Measurements from ENCODE around the gene NCOA3. TPM values are rescaled to one million over a fixed set of nuclear protein-coding genes. Genes with fewer than 3 reads are reported as not detected.

NCOA3 gene
- total and polyA plus RNA-seq, 2 of the 8 experiments (the other 6 are each of a cell fraction or from before 2014, with no cell fraction given): 7.9 to 24.7 TPM

DNA sequence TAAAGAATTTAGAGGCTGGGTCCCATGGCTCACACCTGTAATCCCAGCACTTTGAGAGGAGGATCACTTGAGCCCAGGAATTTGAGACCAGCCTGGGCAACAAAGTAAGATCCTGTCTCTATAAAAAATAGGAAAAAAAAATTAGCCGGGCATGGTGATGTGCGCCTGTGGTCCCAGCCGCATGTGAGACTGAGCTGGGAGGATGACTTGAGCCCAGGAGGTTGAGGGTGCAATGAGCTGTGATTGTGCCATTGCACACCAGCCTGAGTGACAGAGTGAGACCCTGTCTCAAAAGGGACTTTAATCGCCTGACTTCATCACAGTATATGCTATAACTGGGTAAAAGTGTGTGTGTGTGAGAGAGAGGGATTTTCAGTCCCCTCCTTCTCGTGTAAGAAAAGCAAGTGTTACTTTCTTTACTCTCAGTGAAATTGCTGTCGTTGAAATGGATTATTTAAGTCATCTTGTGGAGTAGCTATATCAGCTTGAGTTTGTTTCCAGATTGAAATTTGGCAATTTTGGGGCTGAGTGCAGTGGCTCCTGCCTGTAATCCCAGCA is 7.5 kb downstream of the NCOA3 start:
- no peaks in the 10 kb centered on the region for H3K9me3 ChIP-seq (ENCODE audit: insufficient read depth in 2 of 2, low read depth in 1 of 2, low read length in 1 of 2)
- H2AFZ ChIP-seq (ENCODE audit: low read length): no peak overlapping the region
- H3K18ac ChIP-seq (ENCODE audit: extremely low read depth, low read length): 0 out of 2 replicates have a peak overlapping the region, but pooled peaks have one; percentile 4
- no peak overlapping the region for H2BK15ac ChIP-seq (ENCODE audit: low read length)
- H3K79me1 ChIP-seq (ENCODE audit: low read depth, low read length): peaks cover 5% of the 10 kb centered on the region
- H4K20me1 ChIP-seq (replicated peaks in 1 of 2; ENCODE audit: control insufficient read depth in 1 of 2, insufficient read depth in 2 of 2, low read length in 2 of 2): peaks cover 0 to 2% of the 10 kb centered on the region in 2 experiments
- no peak overlapping the region for H2BK5ac ChIP-seq (ENCODE audit: low read depth, low read length)
- no peak overlapping the region for H3K4ac ChIP-seq (replicated peaks; ENCODE audit: insufficient read length, low read depth, low read length)
- no peak overlapping the region for H3K9ac ChIP-seq (replicated peaks in 1 of 4; ENCODE audit: extremely low read depth in 1 of 4, low read depth in 3 of 4, low read length in 3 of 4)
- peaks cover 0 to 3% (median 0%) of the 10 kb centered on the region in 4 experiments; a peak in 1 of 8 replicates for H3K36me3 ChIP-seq (ENCODE audit: control insufficient read depth in 2 of 4, insufficient read depth in 4 of 4, low read length in 3 of 4)
- no peak overlapping the region for H3K4me2 ChIP-seq (ENCODE audit: insufficient read depth in 1 of 2, low read depth in 2 of 2, low read length in 2 of 2)
- FAIRE-seq (no peak), DNase-seq (ENCODE audit: low read depth in 1 of 2, low spot score in 2 of 2) (no peak)
- no peak overlapping the region for H4K91ac ChIP-seq (replicated peaks; ENCODE audit: insufficient read length, low read length)
- H3K23ac ChIP-seq (ENCODE audit: insufficient read length): no peak overlapping the region
- no peak overlapping the region for H3K14ac ChIP-seq (ENCODE audit: insufficient read length)
- peaks cover 14 to 92% of the 10 kb centered on the region in 2 experiments for H3K79me2 ChIP-seq (ENCODE audit: control insufficient read depth in 1 of 2, insufficient read depth in 2 of 2, low read length in 2 of 2)
- no peak overlapping the region; the same call in 1 of the 2 replicates for H4K8ac ChIP-seq (ENCODE audit: extremely low read depth, insufficient read depth, low read length)
- no peak for TF ChIP-seq BRCA1 (IDR thresholded peaks at IDR 0.05; ENCODE audit: low read depth, low read length)
- TF ChIP-seq, protein P1, sequence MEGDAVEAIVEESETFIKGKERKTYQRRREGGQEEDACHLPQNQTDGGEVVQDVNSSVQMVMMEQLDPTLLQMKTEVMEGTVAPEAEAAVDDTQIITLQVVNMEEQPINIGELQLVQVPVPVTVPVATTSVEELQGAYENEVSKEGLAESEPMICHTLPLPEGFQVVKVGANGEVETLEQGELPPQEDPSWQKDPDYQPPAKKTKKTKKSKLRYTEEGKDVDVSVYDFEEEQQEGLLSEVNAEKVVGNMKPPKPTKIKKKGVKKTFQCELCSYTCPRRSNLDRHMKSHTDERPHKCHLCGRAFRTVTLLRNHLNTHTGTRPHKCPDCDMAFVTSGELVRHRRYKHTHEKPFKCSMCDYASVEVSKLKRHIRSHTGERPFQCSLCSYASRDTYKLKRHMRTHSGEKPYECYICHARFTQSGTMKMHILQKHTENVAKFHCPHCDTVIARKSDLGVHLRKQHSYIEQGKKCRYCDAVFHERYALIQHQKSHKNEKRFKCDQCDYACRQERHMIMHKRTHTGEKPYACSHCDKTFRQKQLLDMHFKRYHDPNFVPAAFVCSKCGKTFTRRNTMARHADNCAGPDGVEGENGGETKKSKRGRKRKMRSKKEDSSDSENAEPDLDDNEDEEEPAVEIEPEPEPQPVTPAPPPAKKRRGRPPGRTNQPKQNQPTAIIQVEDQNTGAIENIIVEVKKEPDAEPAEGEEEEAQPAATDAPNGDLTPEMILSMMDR (IDR thresholded peaks at IDR 0.05; ENCODE audit: control extremely low read depth in 1 of 3, insufficient read depth in 1 of 3, low read depth in 1 of 3, low read length in 3 of 3): no peak
- TF ChIP-seq EZH2 (IDR thresholded peaks at IDR 0.05; ENCODE audit: low read depth, low read length, severe bottlenecking): no peak
- no peak overlapping the region for H2AK5ac ChIP-seq (ENCODE audit: low read depth, low read length)
- CTCF ChIA-PET (ENCODE audit: partially characterized antibody): interaction anchor here (1.9 to 2.0 kb wide), 2 partner anchors 11 to 112 kb away, joined by 7 to 8 read pairs; no protein-coding TSS in a partner anchor
- H3K27me3 ChIP-seq (replicated peaks in 1 of 4; ENCODE audit: control insufficient read depth in 3 of 4, extremely low read depth in 1 of 4, insufficient read depth in 3 of 4, low read length in 3 of 4): no peaks in the 10 kb centered on the region
- H3K27ac ChIP-seq (ENCODE audit: low read depth, low read length): no peak overlapping the region
- peaks cover 0 to 7% (median 0%) of the 10 kb centered on the region in 4 experiments; a peak in 2 of 7 replicates for H3K4me1 ChIP-seq (replicated peaks in 1 of 4; ENCODE audit: control insufficient read depth in 3 of 4, insufficient read depth in 4 of 4, low read length in 3 of 4)
- 80% methylated on average over 6 of the region's 6 CpGs; no CpG with 5 or more reads in 1 of the 2 experiments for WGBS, 2 experiments (ENCODE audit: extremely low coverage in 1 of 2, insufficient coverage in 1 of 2, insufficient read length in 1 of 2, insufficient replicate concordance in 2 of 2, low coverage in 1 of 2, low lambda C conversion rate in 2 of 2, missing lambda C conversion rate in 1 of 2)
- H3K4me3 ChIP-seq (ENCODE audit: extremely low read depth in 1 of 4, insufficient read depth in 2 of 4, low read depth in 3 of 4, low read length in 4 of 4): no peak overlapping the region
- H3K56ac ChIP-seq (replicated peaks; ENCODE audit: insufficient read length, low read depth, low read length): no peak overlapping the region
- no peak overlapping the region for H2BK20ac ChIP-seq (ENCODE audit: low read length)
- H4K5ac ChIP-seq (ENCODE audit: insufficient read length, low read depth, low read length): no peak overlapping the region
- POLR2A ChIA-PET (ENCODE audit: partially characterized antibody): interaction anchor here (0.8 to 1.3 kb wide), 2 partner anchors 30 to 37 kb away, joined by 3 to 4 read pairs; no protein-coding TSS in a partner anchor
- H2BK12ac ChIP-seq (ENCODE audit: low read depth, low read length): no peak overlapping the region
- no peaks in the 10 kb centered on the region for H3K23me2 ChIP-seq (ENCODE audit: low read depth, low read length)
- H2BK120ac ChIP-seq (replicated peaks; ENCODE audit: low read depth, low read length): no peak overlapping the region
